HAP-1 (cell line): ENCODE data around the gene ZNF532.
"Not testable (repeated sequence)": the region's sequence is repeated elsewhere in the genome, so short reads cannot be mapped to it uniquely, and the experiment has no call there.

Experiments
- DNase-seq, 2 experiments: peaks; one replicate each; pipeline ENCODE4 v3.0.0-alpha.2; 2016 to 2020; ENCODE audit warnings: low spot score in 2 of 2
- H3K27me3 ChIP-seq: fragments of 250-450 bp; sonication (Bioruptor Pico); 2 replicates; pipeline ENCODE4 v1.5.1; 2020; ENCODE audit warnings: low read depth, mild to moderate bottlenecking, moderate library complexity
- H3K36me3 ChIP-seq: fragments of 250-450 bp; sonication (Bioruptor Pico); replicated peaks from 2 replicates; pipeline ENCODE4 v1.5.1; 2020; ENCODE audit warnings: mild to moderate bottlenecking
- H3K4me1 ChIP-seq: fragments of 250-450 bp; sonication (Bioruptor Pico); 2 replicates; pipeline ENCODE4 v1.5.1; 2020; ENCODE audit warnings: mild to moderate bottlenecking
- H3K4me3 ChIP-seq: fragments of 250-450 bp; sonication (Bioruptor Pico); 2 replicates; pipeline ENCODE4 v1.5.1; 2020; ENCODE audit warnings: mild to moderate bottlenecking, moderate library complexity
- H3K9me3 ChIP-seq: fragments of 250-450 bp; sonication (Bioruptor Pico); 2 replicates; pipeline ENCODE4 v1.5.1; 2020; ENCODE audit warnings: mild to moderate bottlenecking, moderate library complexity
- in situ Hi-C: fragments of 300-500 bp; cut with MboI; formaldehyde crosslinking; loops from 3 replicates; pipeline ENCODE4 v1.14.3; 2020; ENCODE audit warnings: low sequenced_read_pairs, inconsistent platforms, mixed read lengths

The ZNF532 gene

GRCh38 chr18:58838165-58838860 is 26.4 kb upstream of the ZNF532 start:
- DNase-seq, result peak; percentile 56 to 80
- Histone ChIP-seq H3K4me3 (no peak overlapping the region), H3K4me1 (peaks cover 38% of the 10 kb centered on the region), H3K36me3 (no peaks in the 10 kb centered on the region), H3K27me3 (no peaks in the 10 kb centered on the region), H3K9me3 (no peaks in the 10 kb centered on the region)
- in situ Hi-C loops, result no loop called here

GRCh38 chr18:58838946-58839345 is 25.7 kb upstream of the ZNF532 start:
- peaks cover 39% of the 10 kb centered on the region for H3K4me1 ChIP-seq
- no peaks in the 10 kb centered on the region for H3K27me3 ChIP-seq
- in situ Hi-C loops, result no loop called here
- no peak for DNase-seq
- H3K9me3 ChIP-seq, result no peaks in the 10 kb centered on the region
- no peak overlapping the region for H3K4me3 ChIP-seq
- H3K36me3 ChIP-seq, result no peaks in the 10 kb centered on the region

GRCh38 chr18:58842978-58843687 is 21.5 kb upstream of the ZNF532 start:
- Histone ChIP-seq H3K27me3 (no peaks in the 10 kb centered on the region), H3K4me1 (peaks cover 66% of the 10 kb centered on the region), H3K4me3 (no peak overlapping the region), H3K9me3 (no peaks in the 10 kb centered on the region), H3K36me3 (no peaks in the 10 kb centered on the region)
- in situ Hi-C loops, result no loop called here
- peak; percentile 82 for DNase-seq

- in situ Hi-C loops, result no loop called here
- Histone ChIP-seq H3K36me3 (no peaks in the 10 kb centered on the region), H3K27me3 (no peaks in the 10 kb centered on the region), H3K4me3 (no peak overlapping the region), H3K4me1 (peaks cover 66% of the 10 kb centered on the region), H3K9me3 (no peaks in the 10 kb centered on the region)
- DNase-seq, result peak in 1 of 2 experiments; percentile 75
Measured at GRCh38 chr18:58843688-58844035, 21.0 kb upstream of the ZNF532 start.

GRCh38 chr18:58844871-58845270 is 19.8 kb upstream of the ZNF532 start:
- no peaks in the 10 kb centered on the region for H3K27me3 ChIP-seq
- no peaks in the 10 kb centered on the region for H3K36me3 ChIP-seq
- peaks cover 65% of the 10 kb centered on the region for H3K4me1 ChIP-seq
- peak in 1 of 2 experiments; percentile 25 for DNase-seq
- no peaks in the 10 kb centered on the region for H3K9me3 ChIP-seq
- H3K4me3 ChIP-seq, result no peak overlapping the region
- in situ Hi-C loops, result no loop called here

GRCh38 chr18:58845928-58846724 is 18.6 kb upstream of the ZNF532 start:
- H3K9me3 ChIP-seq, result no peaks in the 10 kb centered on the region
- no peaks in the 10 kb centered on the region for H3K36me3 ChIP-seq
- H3K4me1 ChIP-seq, result peaks cover 76% of the 10 kb centered on the region
- H3K4me3 ChIP-seq, result no peak overlapping the region
- in situ Hi-C loops, result no loop called here
- no peaks in the 10 kb centered on the region for H3K27me3 ChIP-seq
- DNase-seq, result peak; percentile 63 to 79

- H3K36me3 ChIP-seq, result no peaks in the 10 kb centered on the region
- H3K27me3 ChIP-seq, result no peaks in the 10 kb centered on the region
- in situ Hi-C loops, result no loop called here
- DNase-seq, result peak; percentile 85 to 97
- no peak overlapping the region; the same call in 1 of the 2 replicates for H3K4me3 ChIP-seq
- no peaks in the 10 kb centered on the region for H3K9me3 ChIP-seq
- H3K4me1 ChIP-seq, result peaks cover 87% of the 10 kb centered on the region
Measured at GRCh38 chr18:58847383-58848071, 17.1 kb upstream of the ZNF532 start.

- in situ Hi-C loops, result no loop called here
- H3K4me1 ChIP-seq, result peaks cover 77% of the 10 kb centered on the region
- no peaks in the 10 kb centered on the region for H3K27me3 ChIP-seq
- no peaks in the 10 kb centered on the region for H3K9me3 ChIP-seq
- H3K4me3 ChIP-seq, result no peak overlapping the region
- no peak for DNase-seq
- H3K36me3 ChIP-seq, result no peaks in the 10 kb centered on the region
Measured at GRCh38 chr18:58848685-58849084, 16.0 kb upstream of the ZNF532 start.

- H3K36me3 ChIP-seq, result no peaks in the 10 kb centered on the region
- no peaks in the 10 kb centered on the region for H3K9me3 ChIP-seq
- H3K4me1 ChIP-seq, result peaks cover 55% of the 10 kb centered on the region
- H3K27me3 ChIP-seq, result no peaks in the 10 kb centered on the region
- in situ Hi-C loops, result no loop called here
- DNase-seq, result peak in 1 of 2 experiments; percentile 24
- no peak overlapping the region for H3K4me3 ChIP-seq
Measured at GRCh38 chr18:58850786-58851469, 13.7 kb upstream of the ZNF532 start.

GRCh38 chr18:58851856-58852255 is 12.8 kb upstream of the ZNF532 start:
- in situ Hi-C loops, result no loop called here

GRCh38 chr18:58852629-58853028 is 12.0 kb upstream of the ZNF532 start:
- DNase-seq, result no peak
- in situ Hi-C loops, result no loop called here
- Histone ChIP-seq H3K9me3 (no peaks in the 10 kb centered on the region), H3K36me3 (no peaks in the 10 kb centered on the region), H3K4me3 (no peak overlapping the region), H3K4me1 (peaks cover 38% of the 10 kb centered on the region), H3K27me3 (no peaks in the 10 kb centered on the region)

More at GRCh38 chr18:58851856-58852255, 12.8 kb upstream of the ZNF532 start:
- Histone ChIP-seq H3K4me1 (peaks cover 46% of the 10 kb centered on the region), H3K4me3 (no peak overlapping the region), H3K9me3 (no peaks in the 10 kb centered on the region), H3K36me3 (no peaks in the 10 kb centered on the region), H3K27me3 (no peaks in the 10 kb centered on the region)
- DNase-seq, result peak; percentile 39 to 49

- Histone ChIP-seq H3K4me3 (no peak overlapping the region), H3K36me3 (no peaks in the 10 kb centered on the region)
Measured at GRCh38 chr18:58853561-58853960, 11.1 kb upstream of the ZNF532 start.

GRCh38 chr18:58855521-58855920 is 9.2 kb upstream of the ZNF532 start:
- DNase-seq, H3K9me3 ChIP-seq, H3K27me3 ChIP-seq, H3K4me3 ChIP-seq, in situ Hi-C loops, H3K36me3 ChIP-seq: not testable (repeated sequence)
- peaks cover 31% of the 10 kb centered on the region for H3K4me1 ChIP-seq

More at GRCh38 chr18:58853561-58853960, 11.1 kb upstream of the ZNF532 start:
- DNase-seq, result no peak
- Histone ChIP-seq H3K9me3 (no peaks in the 10 kb centered on the region), H3K27me3 (no peaks in the 10 kb centered on the region), H3K4me1 (peaks cover 32% of the 10 kb centered on the region)
- in situ Hi-C loops, result no loop called here
